ENCODE results near the gene CXXC1.
"Not testable (repeated sequence)": the region's sequence is repeated elsewhere in the genome, so short reads cannot be mapped to it uniquely, and the experiment has no call there.

- TF ChIP-seq, protein P1, sequence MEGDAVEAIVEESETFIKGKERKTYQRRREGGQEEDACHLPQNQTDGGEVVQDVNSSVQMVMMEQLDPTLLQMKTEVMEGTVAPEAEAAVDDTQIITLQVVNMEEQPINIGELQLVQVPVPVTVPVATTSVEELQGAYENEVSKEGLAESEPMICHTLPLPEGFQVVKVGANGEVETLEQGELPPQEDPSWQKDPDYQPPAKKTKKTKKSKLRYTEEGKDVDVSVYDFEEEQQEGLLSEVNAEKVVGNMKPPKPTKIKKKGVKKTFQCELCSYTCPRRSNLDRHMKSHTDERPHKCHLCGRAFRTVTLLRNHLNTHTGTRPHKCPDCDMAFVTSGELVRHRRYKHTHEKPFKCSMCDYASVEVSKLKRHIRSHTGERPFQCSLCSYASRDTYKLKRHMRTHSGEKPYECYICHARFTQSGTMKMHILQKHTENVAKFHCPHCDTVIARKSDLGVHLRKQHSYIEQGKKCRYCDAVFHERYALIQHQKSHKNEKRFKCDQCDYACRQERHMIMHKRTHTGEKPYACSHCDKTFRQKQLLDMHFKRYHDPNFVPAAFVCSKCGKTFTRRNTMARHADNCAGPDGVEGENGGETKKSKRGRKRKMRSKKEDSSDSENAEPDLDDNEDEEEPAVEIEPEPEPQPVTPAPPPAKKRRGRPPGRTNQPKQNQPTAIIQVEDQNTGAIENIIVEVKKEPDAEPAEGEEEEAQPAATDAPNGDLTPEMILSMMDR (IDR thresholded peaks at IDR 0.05; ENCODE audit: extremely low read depth in 1 of 2, insufficient read depth in 1 of 2, low read depth in 1 of 2, low read length in 2 of 2): not testable (repeated sequence)
- TF ChIP-seq JUN (IDR thresholded peaks at IDR 0.05; ENCODE audit: borderline replicate concordance, insufficient read depth, insufficient read length, low read depth); POLR2A (IDR thresholded peaks at IDR 0.05; ENCODE audit: low read depth, low read length): not testable (repeated sequence)
Measured at GRCh38 chr18:50308851-50309250, 21.4 kb upstream of the CXXC1 start.

All from endothelial cell of umbilical vein (primary cell).